ENCODE data around the gene CACNB2. TPM values are rescaled to one million over a fixed set of nuclear protein-coding genes. Genes with fewer than 3 reads are reported as not detected.

Gene CACNB2
- total and polyA plus RNA-seq, 2 donors (not counting 3 experiments of a cell fraction or from before 2014, with no cell fraction given): not detected

GRCh38 chr10:18254086-18254485, 113.9 kb downstream of the CACNB2 start:
- ChIA-PET POLR2A (no interaction called here), CTCF (no interaction called here)
- TF ChIP-seq FOS (IDR thresholded peaks at IDR 0.05; ENCODE audit: borderline replicate concordance, insufficient read depth, low read length): no peak
- no peak for TF ChIP-seq MAX (IDR thresholded peaks at IDR 0.05; ENCODE audit: insufficient read depth, insufficient read length)
- no peak for TF ChIP-seq POLR2A (IDR thresholded peaks at IDR 0.05; ENCODE audit: low read depth, low read length)
- no peak for TF ChIP-seq CTCF (IDR thresholded peaks at IDR 0.05; ENCODE audit: extremely low read depth in 1 of 2, insufficient read depth in 1 of 2, low read depth in 1 of 2, low read length in 2 of 2)
- no peak for TF ChIP-seq MYC (IDR thresholded peaks at IDR 0.05; ENCODE audit: low read depth, low read length)
- no peak for TF ChIP-seq EZH2 (IDR thresholded peaks at IDR 0.05; ENCODE audit: borderline replicate concordance, low read depth, low read length, severe bottlenecking)
- TF ChIP-seq POLR2AphosphoS5 (IDR thresholded peaks at IDR 0.05; ENCODE audit: insufficient read depth, low read depth, low read length): no peak
- no peak for TF ChIP-seq GATA2 (IDR thresholded peaks at IDR 0.05; ENCODE audit: insufficient read depth, insufficient read length, low read depth, low read length)
- no peak for TF ChIP-seq JUN (IDR thresholded peaks at IDR 0.05; ENCODE audit: borderline replicate concordance, insufficient read depth, insufficient read length, low read depth)
- Histone ChIP-seq H3K27me3 (ENCODE audit: control insufficient read depth in 2 of 2, insufficient read depth in 2 of 2, low read length in 2 of 2) (no peaks in the 10 kb centered on the region), H2AFZ (ENCODE audit: low read depth, low read length) (no peak overlapping the region), H4K20me1 (replicated peaks; ENCODE audit: control insufficient read depth, extremely low read depth, insufficient read depth, low read length) (no peaks in the 10 kb centered on the region), H3K4me3 (replicated peaks in 1 of 3; ENCODE audit: insufficient read depth in 1 of 3, low read depth in 1 of 3, low read length in 3 of 3) (no peak overlapping the region), H3K27ac (ENCODE audit: insufficient read depth, low read depth, low read length) (no peak overlapping the region), H3K9me3 (replicated peaks; ENCODE audit: control insufficient read depth, insufficient read depth, low read length) (no peaks in the 10 kb centered on the region), H3K4me2 (ENCODE audit: insufficient read depth, low read length) (no peak overlapping the region), H3K9ac (replicated peaks; ENCODE audit: extremely low read depth, insufficient read depth, low read length) (no peak overlapping the region), H3K9me1 (replicated peaks; ENCODE audit: control insufficient read depth, extremely low read depth, insufficient read depth, low read length) (no peaks in the 10 kb centered on the region), H3K79me2 (ENCODE audit: control insufficient read depth, insufficient read depth, low read length) (no peaks in the 10 kb centered on the region), H3K36me3 (ENCODE audit: control insufficient read depth in 2 of 2, extremely low read depth in 1 of 2, insufficient read depth in 2 of 2, low read length in 2 of 2) (no peaks in the 10 kb centered on the region), H3K4me1 (ENCODE audit: control insufficient read depth, extremely low read depth, insufficient read depth, low read length) (no peaks in the 10 kb centered on the region)
- dilution Hi-C loops (cut with MboI; ENCODE audit: extremely low pct_ligation_motif_present, low sequenced_read_pairs): no loop called here
- intact Hi-C loops (cut with micrococcal nuclease): no loop called here
- DNase-seq (ENCODE audit: low read depth, low spot score): no peak
- BruUV-seq (replicated peaks): no TSS peak
- FAIRE-seq: peak; percentile 28

Measured in endothelial cell of umbilical vein (primary cell).